HepG2 (cell line): ENCODE measurements around the gene PGLYRP4. TPM values are rescaled to one million over a fixed set of nuclear protein-coding genes. Genes with fewer than 3 reads are reported as not detected.

Source experiments
- ATAC-seq: fragments of 200-7000 bp; cut with Tn5 transposase; 3 replicates; pipeline ENCODE4 v1.9.1; 2020; ENCODE audit warnings: mild to moderate bottlenecking, moderate library complexity
- BruUV-seq: library from RNA; stranded (reverse); fragments of 400-500 nt; replicated peaks from 2 replicates; lab custom pipeline; 2021; lab: Mats Ljungman, UMichigan
- CTCF ChIA-PET: fragments of 300-600 bp; formaldehyde crosslinking; extraction: SDS; loops from one replicate; lab custom pipeline; 2021; ENCODE audit warnings: low total read pairs, inconsistent platforms, low intra/inter-chr PET ratio; lab: Yijun Ruan, JAX
- POLR2A ChIA-PET: fragments of 350-600 bp; sonication (Branson Sonifier 250); formaldehyde crosslinking; loops from one replicate; lab custom pipeline; 2020; ENCODE audit warnings: antibody characterized with exemption, inconsistent platforms; lab: Yijun Ruan, JAX
- DNase-seq: peaks from one replicate; pipeline ENCODE4 v3.0.0-alpha.2; 2015; ENCODE audit warnings: low spot score
- FAIRE-seq: peaks from 3 replicates; lab custom pipeline; 2011; peaks lifted over from hg19 to GRCh38; lab: Jason Lieb, UNC
- H2AFZ ChIP-seq: one replicate; pipeline ENCODE4 v1.6.1; 2011; ENCODE audit warnings: low read length, inconsistent platforms
- H3K27ac ChIP-seq: fragments of 300-600 bp; 3 replicates; pipeline ENCODE4 v1.8.0; 2011; ENCODE audit warnings: mixed run types, mild to moderate bottlenecking, mixed read lengths, low read length, inconsistent platforms; ENCODE audit not compliant: insufficient read depth; ENCODE audit errors: extremely low read length
- H3K27me3 ChIP-seq, 2 experiments: fragments of 200-600 bp in 1 of 2; 2 replicates in 1 of 2; 3 replicates in 1 of 2; pipeline versions ENCODE4 v1.6.0 to v1.8.0; 2011; ENCODE audit warnings: low read length in 2 of 2, mild to moderate bottlenecking in 2 of 2, moderate library complexity in 2 of 2, inconsistent platforms in 1 of 2; ENCODE audit not compliant: insufficient read depth in 2 of 2, control insufficient read depth in 1 of 2
- H3K36me3 ChIP-seq, 2 experiments: fragments of 200-600 bp in 1 of 2; replicated peaks in 1 of 2; 2 replicates in 1 of 2; 3 replicates in 1 of 2; pipeline versions ENCODE4 v1.5.1 to v1.8.0; 2011; ENCODE audit warnings: low read length in 2 of 2, inconsistent platforms in 1 of 2; ENCODE audit not compliant: insufficient read depth in 2 of 2, control insufficient read depth in 1 of 2
- H3K4me1 ChIP-seq: 2 replicates; pipeline ENCODE4 v1.5.1; 2012; ENCODE audit warnings: low read length, inconsistent platforms; ENCODE audit not compliant: insufficient read depth
- H3K4me2 ChIP-seq: 2 replicates; pipeline ENCODE4 v1.6.0; 2011; ENCODE audit warnings: low read depth, low read length, inconsistent platforms
- H3K4me3 ChIP-seq, 3 experiments: fragments of 200-600 bp in 1 of 3; sonication (generic), shearing (Covaris generic) in 1 of 3; replicated peaks in 1 of 3; 2 replicates each; pipeline ENCODE4 v1.5.1; 2011 to 2016; ENCODE audit warnings: low read length in 3 of 3, inconsistent platforms in 2 of 3, low read depth in 2 of 3, mild to moderate bottlenecking in 2 of 3, control low read depth in 1 of 3, mixed read lengths in 1 of 3; ENCODE audit not compliant: insufficient read depth in 1 of 3
- H3K79me2 ChIP-seq: one replicate; pipeline ENCODE4 v1.6.1; 2011; ENCODE audit warnings: low read length, inconsistent platforms; ENCODE audit not compliant: insufficient read depth
- H3K9ac ChIP-seq: 2 replicates; pipeline ENCODE4 v1.6.0; 2011; ENCODE audit warnings: mild to moderate bottlenecking, low read depth, low read length, inconsistent platforms; ENCODE audit not compliant: insufficient read depth
- H3K9me3 ChIP-seq: 2 replicates; pipeline ENCODE4 v1.5.1; 2012; ENCODE audit warnings: mild to moderate bottlenecking, low read length
- H4K20me1 ChIP-seq: 2 replicates; pipeline ENCODE4 v1.6.0; 2011; ENCODE audit warnings: inconsistent platforms, mild to moderate bottlenecking, low read length, moderate library complexity; ENCODE audit not compliant: insufficient read depth
- ATAD3A ChIP-seq: sonication (generic); formaldehyde crosslinking; IDR thresholded peaks from 2 replicates; pipeline ENCODE4 v1.4.0; 2020; ENCODE audit warnings: missing genetic modification reagents
- ATRX ChIP-seq: sonication (generic); formaldehyde crosslinking; IDR thresholded peaks from 2 replicates; pipeline ENCODE4 v1.4.0; 2020; ENCODE audit warnings: missing genetic modification reagents, borderline replicate concordance
- DR1 ChIP-seq: sonication (generic); formaldehyde crosslinking; IDR thresholded peaks from 2 replicates; pipeline ENCODE4 v1.8.0; 2021; ENCODE audit warnings: mild to moderate bottlenecking, missing genetic modification reagents, inconsistent platforms
- ETV6 ChIP-seq: sonication (generic); formaldehyde crosslinking; conservative IDR thresholded peaks from 2 replicates; pipeline ENCODE4 v1.4.0; 2020; ENCODE audit warnings: missing genetic modification reagents
- MED8 ChIP-seq: sonication (generic); formaldehyde crosslinking; IDR thresholded peaks from 2 replicates; pipeline ENCODE4 v1.8.1; 2023; ENCODE audit warnings: mild to moderate bottlenecking, missing genetic modification reagents; ENCODE audit not compliant: insufficient replicate concordance
- NCOA2 ChIP-seq: sonication (generic); formaldehyde crosslinking; IDR thresholded peaks from 2 replicates; pipeline ENCODE4 v1.8.0; 2022; ENCODE audit warnings: inconsistent platforms
- SMYD3 ChIP-seq: sonication (generic); formaldehyde crosslinking; IDR thresholded peaks from 2 replicates; pipeline ENCODE4 v1.8.1; 2023; ENCODE audit warnings: mild to moderate bottlenecking, missing genetic modification reagents
- ZBTB1 ChIP-seq: sonication (generic); formaldehyde crosslinking; IDR thresholded peaks from 2 replicates; pipeline ENCODE4 v1.4.0; 2020; ENCODE audit warnings: missing genetic modification reagents, borderline replicate concordance
- ZBTB38 ChIP-seq: sonication (generic); formaldehyde crosslinking; IDR thresholded peaks from 2 replicates; pipeline ENCODE4 v1.5.1; 2020; ENCODE audit warnings: mild to moderate bottlenecking, missing genetic modification reagents
- ZNF253 ChIP-seq: sonication (generic); formaldehyde crosslinking; IDR thresholded peaks from 2 replicates; pipeline ENCODE4 v1.8.0; 2022; ENCODE audit warnings: mild to moderate bottlenecking, missing genetic modification reagents, borderline replicate concordance
- ZNF30 ChIP-seq: sonication (generic); formaldehyde crosslinking; IDR thresholded peaks from 2 replicates; pipeline ENCODE4 v1.5.0; 2020; ENCODE audit warnings: mild to moderate bottlenecking, missing genetic modification reagents
- ZNF350 ChIP-seq: sonication (generic); formaldehyde crosslinking; IDR thresholded peaks from 2 replicates; pipeline ENCODE4 v1.4.0; 2020; ENCODE audit warnings: mild to moderate bottlenecking, low read depth, missing genetic modification reagents, borderline replicate concordance
- ZNF382 ChIP-seq: sonication (generic); formaldehyde crosslinking; IDR thresholded peaks from 2 replicates; pipeline ENCODE4 v1.5.0; 2020; ENCODE audit warnings: missing genetic modification reagents, mild to moderate bottlenecking, borderline replicate concordance
- ZNF451 ChIP-seq: sonication (generic); formaldehyde crosslinking; IDR thresholded peaks from 2 replicates; pipeline ENCODE4 v1.5.0; 2020; ENCODE audit warnings: mild to moderate bottlenecking, missing genetic modification reagents
- ZNF510 ChIP-seq: sonication (generic); formaldehyde crosslinking; IDR thresholded peaks from 2 replicates; pipeline ENCODE4 v1.4.0; 2020; ENCODE audit warnings: low read depth, mild to moderate bottlenecking, missing genetic modification reagents
- ZNF674 ChIP-seq: sonication (generic); formaldehyde crosslinking; IDR thresholded peaks from 2 replicates; pipeline ENCODE4 v1.5.0; 2020; ENCODE audit warnings: low read depth, mild to moderate bottlenecking, missing genetic modification reagents
- ZNF775 ChIP-seq: sonication (generic); formaldehyde crosslinking; IDR thresholded peaks from 2 replicates; pipeline ENCODE4 v1.4.0; 2020; ENCODE audit warnings: missing genetic modification reagents, mild to moderate bottlenecking, moderate library complexity, borderline replicate concordance
- WGBS: methylation state at CpG from one replicate; pipeline ENCODE4 v1.1.6; 2017; ENCODE audit warnings: low lambda C conversion rate; 5-methylcytosine and 5-hydroxymethylcytosine counted together
- in situ Hi-C: cut with HindIII; loops from 2 replicates; pipeline ENCODE4 v1.10.0; 2017; ENCODE audit warnings: low pct_unique_long_range_greater_than_20kb; ENCODE audit not compliant: extremely low pct_ligation_motif_present
- intact Hi-C: fragments of 100-400 bp; cut with micrococcal nuclease; formaldehyde crosslinking; loops from one replicate; pipeline ENCODE4 v1.10.0; 2022; ENCODE audit not compliant: unreplicated experiment
- polyA plus RNA-seq, 8 experiments: library from polyadenylated mRNA; depleted of rRNA in 3 of 8; stranded (reverse) in 7 of 8; unstranded in 1 of 8; fragments of >200 nt; fragmentation: Illumina TruSeq in 4 of 8; extraction: Trizol in 4 of 8; gene quantifications; 2 replicates each; pipeline versions ENCODE4 v1.2.1 to v1.2.3, GENCODE V29; 2011 to 2016; ENCODE audit warnings: low read depth in 4 of 8, missing spikeins in 1 of 8, mixed read lengths in 1 of 8; ENCODE audit not compliant: insufficient read depth in 1 of 8
- total RNA-seq, 5 experiments: library from RNA; depleted of rRNA; stranded (reverse); fragments of >200 nt; fragmentation: Illumina TruSeq; extraction: Trizol; gene quantifications; 2 replicates each; pipeline ENCODE4 v1.2.3, GENCODE V29; 2016; ENCODE audit warnings: low read depth in 1 of 5

Gene PGLYRP4
- total and polyA plus RNA-seq, 2 of the 13 experiments (the other 11 are each of a cell fraction or from before 2014, with no cell fraction given) = not detected

- TF ChIP-seq ETV6 (CRISPR knock-in tag) = no peak
- TF ChIP-seq ATRX (CRISPR knock-in tag) = no peak
- TF ChIP-seq DR1 (CRISPR knock-in tag) = no peak
- TF ChIP-seq MED8 (CRISPR knock-in tag) = no peak
- no peak for TF ChIP-seq ZBTB38 (CRISPR knock-in tag)
- no peak for TF ChIP-seq ZNF775 (CRISPR knock-in tag)
These were observed 22.6 kb upstream of the PGLYRP4 start (continued) for GRCh38 chr1:153371231-153371630.

- no peaks in the 10 kb centered on the region for H3K36me3 ChIP-seq
- no peak overlapping the region for H3K9ac ChIP-seq
- ChIA-PET CTCF (no interaction called here), POLR2A (no interaction called here)
- 12% methylated on average over 3 of the region's 3 CpGs for WGBS
- H3K27ac ChIP-seq = no peak overlapping the region
- no peaks in the 10 kb centered on the region for H3K79me2 ChIP-seq
- no peak overlapping the region for H3K4me2 ChIP-seq
- no TSS peak for BruUV-seq
- H2AFZ ChIP-seq = no peak overlapping the region
- H3K4me3 ChIP-seq = no peak overlapping the region
- no peak for TF ChIP-seq ZNF451 (CRISPR knock-in tag)
- TF ChIP-seq SMYD3 (CRISPR knock-in tag) = no peak
- no peak for TF ChIP-seq ZNF510
- TF ChIP-seq ZNF350 (CRISPR knock-in tag) = no peak
- TF ChIP-seq ZBTB1 (CRISPR knock-in tag) = no peak
- TF ChIP-seq NCOA2 = no peak
- TF ChIP-seq ATAD3A (CRISPR knock-in tag) = no peak
- TF ChIP-seq ZNF674 (CRISPR knock-in tag) = no peak
- no peak for TF ChIP-seq ZNF253 (CRISPR knock-in tag)
- no peak for TF ChIP-seq ZNF382
- no peak for TF ChIP-seq ZNF30
- H3K27me3 ChIP-seq = peaks cover 0 to 5% of the 10 kb centered on the region in 2 experiments; a peak in 1 of 5 replicates
- in situ Hi-C loops = no loop called here
- intact Hi-C loops = no loop called here
- H4K20me1 ChIP-seq = no peaks in the 10 kb centered on the region
- DNase-seq (no peak), ATAC-seq (no peak), FAIRE-seq (no peak)
- H3K4me1 ChIP-seq = no peaks in the 10 kb centered on the region
- no peaks in the 10 kb centered on the region for H3K9me3 ChIP-seq
These were observed 21.5 kb upstream of the PGLYRP4 start for GRCh38 chr1:153370146-153370545.
